PC-3 (cell line): ENCODE data around the gene TMC2.

Experiments
- CTCF ChIP-seq: fragments of 300-600 bp; sonication (generic); conservative IDR thresholded peaks from 2 replicates; pipeline ENCODE4 v1.5.1; 2017; ENCODE audit warnings: antibody characterized with exemption, low read depth, mild to moderate bottlenecking, low read length
- EZH2 ChIP-seq: fragments of 300-600 bp; sonication (generic); IDR thresholded peaks from one replicate; pipeline ENCODE4 v1.6.1; 2017; ENCODE audit warnings: antibody characterized with exemption, mild to moderate bottlenecking, low read length; ENCODE audit not compliant: unreplicated experiment
- EZH2phosphoT487 ChIP-seq: fragments of 300-600 bp; sonication (generic); IDR thresholded peaks from 2 replicates; pipeline ENCODE4 v1.6.1; 2018; ENCODE audit warnings: mild to moderate bottlenecking, antibody characterized with exemption, low read length, borderline replicate concordance

- TF ChIP-seq EZH2 (no peak), CTCF (no peak), EZH2phosphoT487 (no peak)
These were observed 8.6 kb upstream of the TMC2 start for GRCh38 chr20:2527762-2528161.
